Colonic mucosa (tissue), 4 donors: ENCODE measurements around the gene TATDN3. TPM values are rescaled to one million over a fixed set of nuclear protein-coding genes. Genes with fewer than 3 reads are reported as not detected.

ENCODE experiments used
- DNase-seq: peaks from one replicate; pipeline ENCODE4 v3.0.0-alpha.2; 2020
- H3K27ac ChIP-seq: fragments of 200-600 bp; one replicate; pipeline ENCODE4 v1.8.0; 2021
- H3K27me3 ChIP-seq: fragments of 200-600 bp; one replicate; pipeline ENCODE4 v1.8.0; 2021
- H3K36me3 ChIP-seq: fragments of 200-600 bp; one replicate; pipeline ENCODE4 v1.8.0; 2021
- H3K4me1 ChIP-seq: fragments of 200-600 bp; one replicate; pipeline ENCODE4 v1.8.0; 2021; ENCODE audit warnings: mild to moderate bottlenecking
- H3K4me3 ChIP-seq: fragments of 200-600 bp; one replicate; pipeline ENCODE4 v1.8.0; 2021
- H3K9ac ChIP-seq, 2 donors: one replicate each; pipeline ENCODE4 v1.7.0; 2013; ENCODE audit warnings: control low read depth in 2 of 2, low read depth in 2 of 2, low read length in 2 of 2
- H3K9me3 ChIP-seq: fragments of 200-600 bp; one replicate; pipeline ENCODE4 v1.8.0; 2021
- CTCF ChIP-seq: fragments of 200-600 bp; IDR thresholded peaks from one replicate; pipeline ENCODE4 v1.8.0; 2022; ENCODE audit warnings: antibody characterized with exemption, mild to moderate bottlenecking
- intact Hi-C: fragments of 100-400 bp; cut with DNase I; formaldehyde crosslinking; loops from one replicate; pipeline ENCODE4 v1.14.1; 2022
- total RNA-seq, 2 donors: library from RNA; stranded (reverse); fragmentation: NEBNext Ultra II Directional in 1 of 2; extraction: Animal tissue kit (Norgen Biotek cat#: 25700) in 1 of 2; gene quantifications; one replicate each; pipeline ENCODE4 v1.2.1, GENCODE V29; 2021
- donor health status: healthy.
- donor health status: DM: no; HTN: no; CAD: no.
- donor health status: DM: no; HTN: no; CAD: no.

TATDN3 gene
- total RNA-seq, 2 donors from 2014 or later = 8.6 to 9.5 TPM

GRCh38 chr1:212785871-212786270 is 5.8 kb upstream of the TATDN3 start:
- DNase-seq = no peak
- Histone ChIP-seq H3K9ac (no peak overlapping the region), H3K27ac (no peak overlapping the region), H3K4me1 (peaks cover 6% of the 10 kb centered on the region), H3K36me3 (peaks cover 5% of the 10 kb centered on the region), H3K27me3 (no peaks in the 10 kb centered on the region), H3K4me3 (no peak overlapping the region), H3K9me3 (no peaks in the 10 kb centered on the region)
- intact Hi-C loops = loop anchor here (10.0 kb wide), 1 partner anchor 331 kb away; no protein-coding TSS in a partner anchor
- TF ChIP-seq CTCF = no peak

- intact Hi-C loops = no loop called here
- TF ChIP-seq CTCF = no peak
- peak overlapping the region; percentile 91 for H3K4me3 ChIP-seq
- H3K4me1 ChIP-seq = peaks cover 6% of the 10 kb centered on the region
- no peaks in the 10 kb centered on the region for H3K27me3 ChIP-seq
- no peak for DNase-seq
- peaks cover 5% of the 10 kb centered on the region for H3K36me3 ChIP-seq
- H3K9me3 ChIP-seq = no peaks in the 10 kb centered on the region
- peak overlapping the region; percentile 96 for H3K27ac ChIP-seq
- H3K9ac ChIP-seq = peak overlapping the region; percentile 78 to 94
These were observed 426 bp upstream of the TATDN3 start for GRCh38 chr1:212791261-212791675.

- no peaks in the 10 kb centered on the region for H3K36me3 ChIP-seq
- peak overlapping the region; percentile 78 to 94 for H3K9ac ChIP-seq
- H3K9me3 ChIP-seq = no peaks in the 10 kb centered on the region
- H3K4me1 ChIP-seq = peaks cover 6% of the 10 kb centered on the region
- intact Hi-C loops = no loop called here
- no peaks in the 10 kb centered on the region for H3K27me3 ChIP-seq
- peak overlapping the region; percentile 91 for H3K4me3 ChIP-seq
- DNase-seq = no peak
- H3K27ac ChIP-seq = peak overlapping the region; percentile 96
- TF ChIP-seq CTCF = no peak
These were observed 758 bp downstream of the TATDN3 start for GRCh38 chr1:212792396-212792908.

GRCh38 chr1:212794561-212795014 is 2.9 kb downstream of the TATDN3 start:
- H3K27me3 ChIP-seq = no peaks in the 10 kb centered on the region
- no peak overlapping the region for H3K27ac ChIP-seq
- H3K9ac ChIP-seq = no peak overlapping the region
- no peak for TF ChIP-seq CTCF
- no peaks in the 10 kb centered on the region for H3K36me3 ChIP-seq
- intact Hi-C loops = no loop called here
- H3K4me1 ChIP-seq = peaks cover 6% of the 10 kb centered on the region
- DNase-seq = no peak
- H3K9me3 ChIP-seq = no peaks in the 10 kb centered on the region
- H3K4me3 ChIP-seq = no peak overlapping the region

GRCh38 chr1:212797681-212798080 is 6.0 kb downstream of the TATDN3 start:
- Histone ChIP-seq H3K4me3 (no peak overlapping the region), H3K4me1 (no peaks in the 10 kb centered on the region), H3K27me3 (no peaks in the 10 kb centered on the region), H3K36me3 (no peaks in the 10 kb centered on the region), H3K27ac (no peak overlapping the region), H3K9me3 (no peaks in the 10 kb centered on the region), H3K9ac (no peak overlapping the region)
- intact Hi-C loops = no loop called here
- TF ChIP-seq CTCF = no peak
- no peak for DNase-seq
